Coronary artery (tissue), 2 donors: Measurements from ENCODE around the gene SLITRK3.
"Not testable (repeated sequence)": the region's sequence is repeated elsewhere in the genome, so short reads cannot be mapped to it uniquely, and the experiment has no call there.

Experiments
- DNase-seq: peaks from one replicate; pipeline ENCODE4 v3.0.0-alpha.2; 2017; ENCODE audit warnings: low spot score
- H3K27ac ChIP-seq, 2 donors: fragments of 200-600 bp; sonication (generic); one replicate each; pipeline ENCODE4 v1.5.1; 2016 to 2019
- H3K4me3 ChIP-seq: fragments of 200-600 bp; sonication (generic); 2 replicates; pipeline ENCODE4 v1.5.1; 2016; ENCODE audit warnings: mild to moderate bottlenecking, moderate library complexity
- TF ChIP-seq, protein P1 (sequence below): fragments of 200-600 bp; sonication (generic); IDR thresholded peaks from one replicate; pipeline ENCODE4 v1.5.1; 2019; ENCODE audit warnings: antibody characterized with exemption

The SLITRK3 gene

GRCh38 chr3:165159760-165160421 is 36.3 kb downstream of the SLITRK3 start:
- Histone ChIP-seq H3K4me3 (no peak overlapping the region), H3K27ac (no peak overlapping the region)
- TF ChIP-seq, protein P1, sequence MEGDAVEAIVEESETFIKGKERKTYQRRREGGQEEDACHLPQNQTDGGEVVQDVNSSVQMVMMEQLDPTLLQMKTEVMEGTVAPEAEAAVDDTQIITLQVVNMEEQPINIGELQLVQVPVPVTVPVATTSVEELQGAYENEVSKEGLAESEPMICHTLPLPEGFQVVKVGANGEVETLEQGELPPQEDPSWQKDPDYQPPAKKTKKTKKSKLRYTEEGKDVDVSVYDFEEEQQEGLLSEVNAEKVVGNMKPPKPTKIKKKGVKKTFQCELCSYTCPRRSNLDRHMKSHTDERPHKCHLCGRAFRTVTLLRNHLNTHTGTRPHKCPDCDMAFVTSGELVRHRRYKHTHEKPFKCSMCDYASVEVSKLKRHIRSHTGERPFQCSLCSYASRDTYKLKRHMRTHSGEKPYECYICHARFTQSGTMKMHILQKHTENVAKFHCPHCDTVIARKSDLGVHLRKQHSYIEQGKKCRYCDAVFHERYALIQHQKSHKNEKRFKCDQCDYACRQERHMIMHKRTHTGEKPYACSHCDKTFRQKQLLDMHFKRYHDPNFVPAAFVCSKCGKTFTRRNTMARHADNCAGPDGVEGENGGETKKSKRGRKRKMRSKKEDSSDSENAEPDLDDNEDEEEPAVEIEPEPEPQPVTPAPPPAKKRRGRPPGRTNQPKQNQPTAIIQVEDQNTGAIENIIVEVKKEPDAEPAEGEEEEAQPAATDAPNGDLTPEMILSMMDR: no peak
- DNase-seq: no peak

GRCh38 chr3:165158011-165158410 is 38.2 kb downstream of the SLITRK3 start:
- no peak overlapping the region for H3K4me3 ChIP-seq
- no peak overlapping the region for H3K27ac ChIP-seq
- TF ChIP-seq, protein P1: no peak
- DNase-seq: no peak

DNA sequence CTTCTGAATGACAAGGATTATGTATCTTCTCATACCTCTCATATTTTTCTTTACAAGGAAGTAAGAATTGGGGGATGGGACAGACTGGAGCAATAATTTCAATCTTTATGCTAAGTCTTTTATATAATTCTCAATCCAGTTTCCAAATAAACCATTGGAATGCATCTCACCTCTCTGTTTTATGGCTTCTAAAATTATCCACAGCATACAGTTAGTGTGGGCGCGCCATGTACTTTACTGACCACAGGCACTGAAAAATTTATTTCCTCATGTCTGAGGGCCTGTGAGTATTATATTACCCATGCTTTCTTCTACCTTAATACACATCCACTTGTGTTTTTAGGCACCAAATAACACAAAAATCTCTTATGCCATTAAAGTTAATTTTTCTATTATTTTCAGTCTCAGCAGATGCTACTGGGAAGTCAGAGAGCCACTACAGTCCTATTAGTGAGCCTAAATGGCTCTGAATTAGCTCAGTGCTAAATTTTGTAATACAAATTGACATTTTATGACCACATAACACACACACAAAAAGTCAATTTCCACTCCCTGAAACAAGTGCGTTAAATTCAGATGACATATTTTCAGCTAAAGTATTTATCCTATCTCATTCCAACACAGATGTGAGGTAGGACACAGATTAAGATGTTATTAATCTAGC is 39.3 kb downstream of the SLITRK3 start:
- Histone ChIP-seq H3K27ac (no peak overlapping the region), H3K4me3 (no peak overlapping the region)
- DNase-seq: no peak
- TF ChIP-seq, protein P1: no peak

DNA sequence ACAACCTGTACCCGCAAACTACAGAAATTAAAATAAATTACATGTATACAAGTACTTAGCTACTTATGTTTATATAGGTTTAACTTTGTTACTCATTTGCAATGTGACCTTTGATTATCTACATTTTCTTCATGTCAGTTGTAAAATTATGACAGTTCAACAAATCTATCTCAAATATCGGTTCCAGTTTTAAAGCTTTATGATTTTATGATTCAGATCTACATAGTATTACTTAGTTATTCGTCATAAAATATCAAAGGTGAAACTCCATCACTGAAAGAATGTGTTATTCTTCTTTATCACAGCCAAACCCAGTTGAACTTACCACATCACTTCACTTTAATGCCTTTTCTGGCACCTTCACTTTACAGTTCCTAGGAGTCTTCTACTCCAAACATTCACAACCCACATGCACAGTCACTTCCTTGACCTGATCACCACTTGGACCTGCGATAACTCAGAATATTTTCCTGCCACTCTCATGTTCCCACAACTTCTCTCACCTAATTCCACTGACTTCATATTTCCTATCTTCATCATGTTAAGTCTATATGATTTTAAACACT is 47.2 kb downstream of the SLITRK3 start:
- no peak for DNase-seq
- TF ChIP-seq, protein P1: no peak
- H3K4me3 ChIP-seq: no peak overlapping the region
- no peak overlapping the region for H3K27ac ChIP-seq

DNA sequence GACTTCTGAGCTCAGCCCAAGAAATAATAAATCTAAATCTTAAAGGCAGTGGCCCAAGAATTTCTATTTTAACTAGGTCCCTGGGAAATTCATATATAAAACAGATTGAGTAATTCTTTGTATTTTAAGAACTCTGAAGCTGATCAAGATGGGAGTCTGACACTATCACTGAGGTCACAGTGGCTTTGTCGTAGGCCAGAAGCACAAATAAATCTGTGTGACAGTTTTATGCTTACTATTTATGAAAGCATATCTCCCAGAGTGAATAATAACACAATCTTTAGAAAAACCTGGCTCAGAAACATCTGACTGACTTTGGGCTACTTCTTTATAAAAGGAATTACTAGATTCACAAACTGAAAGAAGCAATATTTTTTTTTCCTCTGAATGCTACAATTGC is 51.9 kb downstream of the SLITRK3 start:
- TF ChIP-seq, protein P1: no peak
- no peak overlapping the region for H3K4me3 ChIP-seq
- DNase-seq: no peak
- H3K27ac ChIP-seq: no peak overlapping the region

DNA sequence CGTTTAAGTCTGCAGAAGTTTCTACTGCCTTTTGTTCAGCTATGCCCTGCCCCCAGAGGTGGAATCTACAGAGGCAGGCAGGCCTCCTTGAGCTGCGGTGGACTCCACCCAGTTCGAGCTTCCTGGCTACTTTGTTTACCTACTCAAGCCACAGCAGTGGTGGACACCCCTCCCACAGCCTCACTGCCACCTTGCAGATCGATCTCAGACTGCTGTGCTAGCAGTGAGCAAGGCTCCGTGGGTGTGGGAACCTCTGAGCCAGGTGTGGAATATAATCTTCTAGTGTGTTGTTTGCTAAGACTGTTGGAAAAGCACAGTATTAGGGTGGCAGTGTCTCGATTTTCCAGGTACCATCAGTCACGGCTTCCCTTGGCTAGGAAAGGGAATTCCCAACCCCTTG is 56.3 kb downstream of the SLITRK3 start:
- DNase-seq, H3K4me3 ChIP-seq, H3K27ac ChIP-seq: not testable (repeated sequence)
